Keratinocyte (primary cell): ENCODE data around the gene RFC2.

Source experiments
- EZH2 ChIP-seq: IDR thresholded peaks from one replicate; pipeline ENCODE4 v1.6.1; 2012; ENCODE audit warnings: inconsistent platforms, mild to moderate bottlenecking, low read length, moderate library complexity
- TF ChIP-seq, protein P1 (sequence below), 3 experiments: IDR thresholded peaks in 1 of 3; conservative IDR thresholded peaks in 1 of 3; optimal IDR thresholded peaks in 1 of 3; 2 replicates in 2 of 3; 3 replicates in 1 of 3; pipeline versions ENCODE3 to v1.5.1; 2011; ENCODE audit warnings: low read length in 3 of 3, mild to moderate bottlenecking in 3 of 3, moderate library complexity in 2 of 3, control low read depth in 1 of 3, inconsistent platforms in 1 of 3; ENCODE audit not compliant: insufficient read depth in 2 of 3; ENCODE audit errors: extremely low read depth in 1 of 3

GRCh38 chr7:74207586-74207985, 46.6 kb downstream of the RFC2 start:
- TF ChIP-seq, protein P1, sequence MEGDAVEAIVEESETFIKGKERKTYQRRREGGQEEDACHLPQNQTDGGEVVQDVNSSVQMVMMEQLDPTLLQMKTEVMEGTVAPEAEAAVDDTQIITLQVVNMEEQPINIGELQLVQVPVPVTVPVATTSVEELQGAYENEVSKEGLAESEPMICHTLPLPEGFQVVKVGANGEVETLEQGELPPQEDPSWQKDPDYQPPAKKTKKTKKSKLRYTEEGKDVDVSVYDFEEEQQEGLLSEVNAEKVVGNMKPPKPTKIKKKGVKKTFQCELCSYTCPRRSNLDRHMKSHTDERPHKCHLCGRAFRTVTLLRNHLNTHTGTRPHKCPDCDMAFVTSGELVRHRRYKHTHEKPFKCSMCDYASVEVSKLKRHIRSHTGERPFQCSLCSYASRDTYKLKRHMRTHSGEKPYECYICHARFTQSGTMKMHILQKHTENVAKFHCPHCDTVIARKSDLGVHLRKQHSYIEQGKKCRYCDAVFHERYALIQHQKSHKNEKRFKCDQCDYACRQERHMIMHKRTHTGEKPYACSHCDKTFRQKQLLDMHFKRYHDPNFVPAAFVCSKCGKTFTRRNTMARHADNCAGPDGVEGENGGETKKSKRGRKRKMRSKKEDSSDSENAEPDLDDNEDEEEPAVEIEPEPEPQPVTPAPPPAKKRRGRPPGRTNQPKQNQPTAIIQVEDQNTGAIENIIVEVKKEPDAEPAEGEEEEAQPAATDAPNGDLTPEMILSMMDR (optimal IDR thresholded peaks at IDR 0.05 in 1 of 3, IDR thresholded peaks at IDR 0.05 in 1 of 3, conservative IDR thresholded peaks at IDR 0.05 in 1 of 3; ENCODE audit: extremely low read depth in 1 of 3, insufficient read depth in 2 of 3, low read length in 3 of 3): no peak
- TF ChIP-seq EZH2: no peak
